ENCODE results near the gene CD300C.
"Not testable (repeated sequence)": the region's sequence is repeated elsewhere in the genome, so short reads cannot be mapped to it uniquely, and the experiment has no call there.

Gene CD300C

DNA sequence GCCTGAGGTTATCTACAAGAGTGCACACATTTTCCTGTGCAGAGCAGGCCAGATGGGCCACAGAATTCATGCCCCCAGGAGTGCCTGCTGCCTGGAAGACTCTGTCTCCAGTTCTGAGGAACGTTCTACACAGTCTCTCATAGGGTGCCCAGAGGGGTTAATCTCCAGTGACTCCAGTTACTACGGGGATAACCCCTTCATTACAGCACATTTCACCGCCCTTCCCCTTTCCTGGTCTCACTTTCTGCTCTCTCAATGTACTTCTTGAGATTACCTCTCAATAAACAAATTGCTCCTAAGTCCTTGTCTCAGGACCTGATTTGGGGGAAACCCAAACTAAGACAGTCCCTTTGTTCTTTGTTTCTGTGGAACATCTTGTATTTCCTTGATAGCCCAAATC lies 15.7 kb upstream of the CD300C start:
- no peak for DNase-seq (ENCODE audit: low spot score)

DNA sequence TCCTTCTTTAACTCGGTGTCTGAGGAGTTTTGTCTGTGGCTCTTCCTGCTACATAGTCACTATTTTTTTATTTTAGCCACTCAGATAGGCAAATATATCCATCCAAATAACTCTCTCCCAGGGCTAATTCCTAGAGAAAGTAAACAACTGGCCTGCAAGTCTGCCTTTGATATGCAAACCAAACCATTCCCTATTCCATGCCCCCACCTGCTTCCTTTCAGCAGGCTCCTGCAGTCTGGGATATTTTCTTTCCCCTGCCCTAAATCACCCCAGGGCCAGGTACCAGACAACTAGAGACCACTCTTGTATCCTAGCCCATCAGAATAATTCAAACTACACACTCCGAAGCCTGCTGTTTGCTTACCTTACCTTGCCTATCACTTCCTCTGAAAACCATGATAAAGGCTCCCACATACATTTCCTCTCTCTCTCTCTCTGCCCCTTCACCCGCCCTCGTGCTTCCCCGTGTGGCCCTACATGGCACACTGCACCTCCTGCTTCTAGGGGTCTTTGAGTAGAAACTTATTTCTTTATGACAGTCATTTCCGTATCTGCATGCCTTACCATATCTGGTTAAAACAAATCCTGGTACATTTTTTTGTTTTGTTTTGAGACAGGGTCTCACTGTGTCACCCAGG lies 13.1 kb upstream of the CD300C start:
- DNase-seq (ENCODE audit: low spot score): no peak

- DNase-seq (ENCODE audit: low spot score): not testable (repeated sequence)
Measured at GRCh38 chr17:74558402-74558801, 12.5 kb upstream of the CD300C start.

DNA sequence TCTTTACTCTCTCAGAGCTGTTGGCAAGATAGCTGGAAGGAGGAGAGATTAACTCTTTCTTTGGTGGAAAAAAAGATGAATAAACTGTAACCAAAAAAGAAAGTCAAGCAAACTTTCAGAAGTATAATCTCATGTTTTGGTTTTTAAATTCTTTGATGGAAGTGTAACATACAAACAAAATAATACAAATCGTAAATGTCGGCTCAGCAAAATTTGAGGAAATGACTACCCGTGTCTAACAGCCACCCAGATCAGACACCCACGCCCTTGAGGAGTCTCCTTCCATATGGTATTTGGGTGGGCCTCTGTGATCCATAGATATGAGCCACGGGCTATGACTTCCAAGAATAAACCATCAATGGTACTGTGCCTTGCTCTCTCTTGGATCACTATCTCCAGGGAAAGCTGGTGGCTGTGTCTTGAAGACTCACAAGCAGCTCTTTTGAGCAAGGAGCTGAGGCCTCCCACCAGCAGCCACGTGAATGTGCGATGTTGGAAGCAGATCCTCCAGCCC lies 9.6 kb upstream of the CD300C start:
- DNase-seq (ENCODE audit: low spot score): no peak

DNA sequence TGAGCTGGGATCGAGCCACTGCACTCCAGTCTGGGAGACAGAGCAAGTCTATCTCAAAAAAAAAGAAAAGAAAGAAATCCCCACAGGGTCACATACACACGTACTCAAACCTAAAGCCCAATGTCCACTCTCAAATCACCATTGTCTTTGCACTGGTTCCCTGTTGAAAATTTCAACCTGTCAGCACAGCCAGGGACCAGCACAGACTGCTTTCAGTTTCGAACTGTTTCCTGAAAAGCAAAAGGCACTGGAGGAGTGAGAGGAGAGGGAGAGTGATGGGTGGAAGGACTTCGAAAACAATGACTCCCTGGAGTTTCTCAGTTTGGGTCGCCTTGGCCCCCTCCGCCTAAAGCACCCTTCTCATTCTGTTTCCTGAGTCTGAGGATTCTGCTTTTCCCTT lies 9.0 kb upstream of the CD300C start:
- DNase-seq (ENCODE audit: low spot score): no peak

GRCh38 chr17:74552037-74552436 lies 6.1 kb upstream of the CD300C start:
- DNase-seq (ENCODE audit: low spot score): no peak

DNA sequence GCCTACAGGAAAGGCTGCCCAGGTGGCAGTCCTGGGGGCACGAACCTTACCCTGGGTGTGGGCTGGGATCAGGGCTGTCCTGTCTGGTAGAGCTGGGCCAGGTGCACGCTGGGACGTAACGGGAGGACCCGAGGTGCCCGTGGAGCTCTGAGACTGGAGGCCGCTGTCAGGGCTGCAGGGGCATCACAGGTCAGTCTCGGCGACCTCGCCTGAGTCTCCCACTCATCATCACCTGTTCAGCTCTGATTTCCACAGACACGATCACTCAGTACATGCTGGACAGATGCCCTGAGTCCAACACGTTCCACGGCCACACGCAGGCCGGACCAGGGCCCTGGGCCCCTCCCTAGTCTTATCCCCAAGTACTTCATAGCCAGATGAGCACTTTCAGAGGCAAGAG lies 4.7 kb upstream of the CD300C start:
- no peak for DNase-seq (ENCODE audit: low spot score)

DNA sequence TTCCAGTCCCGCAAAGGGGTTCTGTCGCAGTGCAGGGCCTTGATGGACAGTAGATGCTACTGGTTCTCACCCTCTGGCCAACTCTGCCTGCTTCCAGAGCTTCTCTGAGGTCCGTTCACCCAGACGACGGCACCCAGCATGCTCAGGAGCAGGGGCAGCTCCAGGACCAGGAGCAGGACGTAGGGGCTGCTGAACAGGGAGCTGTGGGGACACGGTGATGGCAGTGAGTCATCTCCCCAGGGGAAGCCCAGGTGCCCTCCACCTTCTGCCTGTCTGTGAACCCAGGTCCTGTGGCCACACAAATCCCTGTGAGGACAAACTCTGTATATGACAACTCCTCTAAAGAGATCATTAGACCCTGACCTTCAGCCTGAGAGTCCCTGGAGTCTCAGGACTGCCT lies 3.4 kb upstream of the CD300C start:
- no peak for DNase-seq (ENCODE audit: low spot score)

DNA sequence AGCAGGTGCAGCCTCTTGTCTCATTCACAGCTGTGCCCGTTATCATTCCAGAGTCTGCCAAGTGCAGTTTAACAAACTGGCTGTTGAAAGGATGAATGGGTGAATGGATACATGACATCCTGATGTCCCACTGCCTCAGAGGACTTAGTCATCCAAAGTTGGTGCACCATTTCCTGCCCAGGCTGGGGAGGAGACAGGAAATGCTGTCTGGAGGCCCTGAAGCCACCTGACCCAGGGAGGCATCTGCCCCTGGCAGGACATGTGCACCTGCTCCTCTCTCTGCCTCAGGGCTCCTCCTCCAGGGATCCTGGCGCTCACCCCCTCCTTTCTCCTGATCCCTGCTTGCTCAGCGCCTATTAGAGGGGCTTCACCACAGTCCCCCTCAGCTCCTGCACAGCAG lies 1.8 kb upstream of the CD300C start:
- no peak for DNase-seq (ENCODE audit: low spot score)

GRCh38 chr17:74547264-74547663 lies 1.3 kb upstream of the CD300C start:
- DNase-seq (ENCODE audit: low spot score): no peak

DNA sequence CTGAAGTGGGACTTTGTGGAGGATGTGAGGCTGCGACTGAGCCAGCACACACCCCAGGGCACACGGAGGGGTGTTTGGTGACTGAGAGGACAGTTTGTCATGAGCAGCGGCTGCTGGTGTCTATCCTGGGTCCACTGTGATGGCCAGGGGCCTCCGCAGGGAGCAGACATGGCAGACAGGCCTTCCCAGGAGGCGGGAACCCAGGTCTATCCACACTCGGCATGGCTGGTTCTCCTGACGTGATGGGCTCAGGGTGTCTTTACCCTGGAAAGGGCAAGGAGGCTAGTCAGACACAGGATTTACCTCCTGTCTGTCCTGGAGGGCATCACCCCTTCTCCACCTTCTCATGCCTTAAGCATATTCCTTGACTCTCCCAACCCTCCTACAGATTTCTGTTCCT lies 671 bp upstream of the CD300C start:
- DNase-seq (ENCODE audit: low spot score): no peak

DNA sequence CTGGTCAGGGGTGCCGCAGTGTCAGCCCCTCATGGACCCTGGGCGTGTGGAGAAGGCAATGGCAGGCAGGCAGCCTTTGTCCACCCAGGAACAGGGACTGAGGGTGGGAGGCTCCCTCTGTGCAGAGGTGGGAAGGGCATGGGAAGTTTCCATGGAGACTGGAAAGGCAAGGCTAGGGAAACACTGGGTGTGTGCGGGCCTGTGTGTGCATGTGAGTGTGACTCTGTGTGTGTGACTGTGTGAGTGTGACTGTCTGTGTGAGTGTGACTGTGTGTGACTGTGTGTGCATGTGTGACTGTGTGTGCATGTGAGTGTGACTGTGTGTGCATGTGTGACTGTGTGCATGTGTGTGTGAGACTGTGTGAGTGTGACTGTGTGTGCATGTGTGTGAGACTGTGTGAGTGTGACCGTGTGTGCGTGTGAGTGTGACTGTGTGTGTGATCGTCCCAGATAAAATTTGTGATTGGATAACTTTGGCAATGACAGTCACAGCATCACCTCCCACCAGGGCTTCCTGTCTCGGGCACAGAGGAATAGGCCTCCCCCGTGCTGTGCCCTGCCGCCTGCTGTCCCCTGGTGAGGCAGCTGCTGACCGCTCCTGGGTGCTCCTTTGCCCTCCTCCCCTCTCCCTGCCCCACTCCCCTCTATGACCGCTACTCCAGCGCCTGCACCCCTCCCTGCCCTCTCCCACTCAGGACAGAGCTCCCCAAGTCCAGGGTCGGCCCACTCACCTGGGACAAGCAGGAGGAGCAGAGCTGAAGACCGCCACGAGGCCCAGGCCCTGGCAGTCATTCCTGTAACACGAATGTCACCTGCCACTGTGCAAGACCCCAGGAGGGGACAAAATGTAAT lies 698 bp downstream of the CD300C start:
- no peak for DNase-seq (ENCODE audit: low spot score)

- DNase-seq (ENCODE audit: low spot score): no peak
Measured at GRCh38 chr17:74543891-74544760, 1.8 kb downstream of the CD300C start.

GRCh38 chr17:74543406-74543805 lies 2.5 kb downstream of the CD300C start:
- no peak for DNase-seq (ENCODE audit: low spot score)

DNA sequence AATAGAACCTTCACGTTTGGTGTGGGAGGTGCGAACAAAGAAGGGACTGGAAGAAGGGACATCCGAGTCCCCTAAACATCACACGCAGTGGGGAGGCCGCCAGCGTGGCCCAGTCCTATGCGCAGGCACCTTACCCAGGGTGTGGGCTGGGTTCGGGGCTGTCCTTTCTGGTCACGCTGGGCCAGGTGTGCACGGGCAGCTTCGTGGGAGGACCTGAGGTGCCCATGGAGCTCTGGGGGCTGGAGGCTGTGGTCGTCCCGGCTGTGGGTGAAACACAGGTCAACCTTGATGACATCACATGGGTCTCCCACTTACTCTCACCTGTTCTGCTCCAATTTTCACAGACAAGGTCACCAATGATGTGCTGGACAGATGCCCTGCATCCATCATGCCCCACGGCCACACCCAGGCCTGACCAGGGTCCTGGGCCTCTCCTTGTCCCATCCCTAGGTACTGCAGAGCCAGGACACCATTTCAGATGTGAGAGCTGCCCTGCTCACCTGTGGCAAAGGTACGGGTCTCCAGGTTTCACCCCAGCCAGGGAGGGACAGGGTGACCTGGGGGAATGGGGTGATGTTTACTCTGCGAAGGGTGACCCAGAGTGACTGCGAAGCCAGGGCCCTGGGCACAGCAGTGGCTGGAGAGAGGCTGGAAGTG lies 3.1 kb downstream of the CD300C start:
- no peak for DNase-seq (ENCODE audit: low spot score)

GRCh38 chr17:74542166-74542565 lies 3.7 kb downstream of the CD300C start:
- DNase-seq (ENCODE audit: low spot score): no peak

GRCh38 chr17:74541176-74542111 lies 4.5 kb downstream of the CD300C start:
- DNase-seq (ENCODE audit: low spot score): no peak

DNA sequence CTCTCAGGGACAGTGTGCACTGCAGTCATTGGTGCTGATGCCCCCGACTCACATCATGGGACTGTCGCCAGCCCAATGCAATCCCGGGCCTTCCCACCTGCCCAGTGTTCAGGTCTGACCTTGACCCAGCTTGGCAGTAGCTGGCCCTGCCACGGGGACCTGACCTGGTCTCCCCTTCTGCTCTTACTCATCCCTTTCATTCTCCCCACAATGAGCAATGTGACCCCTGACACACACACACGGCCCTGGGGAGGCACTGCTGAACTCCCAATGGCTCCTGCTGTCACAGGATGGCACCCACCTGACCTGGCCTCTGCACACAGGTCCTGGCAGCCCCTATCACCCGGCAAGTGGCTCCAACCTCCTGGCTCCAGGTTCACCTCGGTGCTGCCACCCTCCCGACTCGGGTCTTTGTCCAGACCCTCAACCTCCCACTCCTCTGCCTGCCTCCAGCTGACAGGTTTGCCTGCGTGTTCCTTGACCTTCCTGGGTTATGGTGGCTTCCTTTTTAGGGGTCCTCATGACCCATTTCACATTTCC lies 6.6 kb downstream of the CD300C start:
- no peak for DNase-seq (ENCODE audit: low spot score)

DNA sequence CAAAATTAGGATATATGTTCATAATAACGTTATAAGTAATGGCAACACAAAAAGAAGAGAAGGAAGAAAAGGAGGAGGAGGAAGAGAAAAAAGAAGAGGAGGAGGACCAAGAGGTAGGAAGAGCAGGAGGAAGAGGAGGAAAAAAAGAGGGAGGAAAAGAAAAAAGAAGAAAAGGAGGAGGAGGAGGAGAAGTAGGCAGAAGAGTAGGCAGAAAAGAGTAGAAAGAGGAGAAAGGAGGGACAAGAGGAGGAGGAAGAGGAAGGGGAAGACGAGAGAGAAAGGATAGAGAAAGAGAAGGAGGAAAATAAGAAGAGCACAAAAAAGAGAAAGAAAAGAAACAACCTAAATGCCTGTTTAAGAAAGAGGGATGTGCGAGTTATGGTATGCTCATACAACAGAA lies 9.0 kb downstream of the CD300C start:
- DNase-seq (ENCODE audit: low spot score): no peak

GRCh38 chr17:74532115-74532514 lies 13.8 kb downstream of the CD300C start:
- DNase-seq (ENCODE audit: low spot score): peak; percentile 15

All from CD4-positive, alpha-beta T cell treated with Interleukin-2 at 100 ng/mL for 4 hours (primary cell).